Brain microvascular endothelial cell (primary cell): Measurements from ENCODE around the gene SSNA1.

Source experiments
- DNase-seq: peaks from one replicate; pipeline ENCODE4 v3.0.0-alpha.2; 2020
- H3K27ac ChIP-seq: fragments of 250-450 bp; sonication (Bioruptor Pico); 2 replicates; pipeline ENCODE4 v1.5.1; 2020; ENCODE audit warnings: mild to moderate bottlenecking, moderate library complexity
- H3K27me3 ChIP-seq: fragments of 250-450 bp; sonication (Bioruptor Pico); replicated peaks from 2 replicates; pipeline ENCODE4 v1.5.1; 2020; ENCODE audit warnings: mild to moderate bottlenecking
- H3K36me3 ChIP-seq: fragments of 250-450 bp; sonication (Bioruptor Pico); replicated peaks from 2 replicates; pipeline ENCODE4 v1.5.1; 2020; ENCODE audit warnings: mild to moderate bottlenecking
- H3K4me3 ChIP-seq: 2 replicates; pipeline ENCODE4 v1.5.1; 2011; ENCODE audit warnings: low read depth, mild to moderate bottlenecking, control low read depth, low read length, moderate library complexity
- CTCF ChIP-seq: IDR thresholded peaks from 2 replicates; pipeline ENCODE4 v1.5.1; 2011; ENCODE audit warnings: low read depth, mild to moderate bottlenecking, moderate library complexity, low read length, control low read depth, inconsistent platforms; ENCODE audit errors: missing control alignments
- in situ Hi-C: cut with HindIII; loops from 2 replicates; pipeline ENCODE4 v1.10.0; 2017; ENCODE audit warnings: low sequenced_read_pairs, low pct_ligation_motif_present

SSNA1 gene

GRCh38 chr9:137158625-137159024 is 29.9 kb upstream of the SSNA1 start:
- DNase-seq: no peak
- Histone ChIP-seq H3K4me3 (no peak overlapping the region), H3K27ac (no peak overlapping the region), H3K36me3 (no peaks in the 10 kb centered on the region), H3K27me3 (peaks cover 34% of the 10 kb centered on the region)
- TF ChIP-seq CTCF: no peak
- in situ Hi-C loops: no loop called here

GRCh38 chr9:137159105-137160053 is 29.1 kb upstream of the SSNA1 start:
- no peak overlapping the region for H3K27ac ChIP-seq
- no peak overlapping the region for H3K4me3 ChIP-seq
- peaks cover 42% of the 10 kb centered on the region for H3K27me3 ChIP-seq
- in situ Hi-C loops: no loop called here
- H3K36me3 ChIP-seq: no peaks in the 10 kb centered on the region
- no peak for TF ChIP-seq CTCF
- DNase-seq: no peak

- Histone ChIP-seq H3K27ac (no peak overlapping the region), H3K27me3 (peaks cover 48% of the 10 kb centered on the region), H3K4me3 (no peak overlapping the region), H3K36me3 (no peaks in the 10 kb centered on the region)
- in situ Hi-C loops: no loop called here
- no peak for DNase-seq
- TF ChIP-seq CTCF: no peak
These were observed 28.4 kb upstream of the SSNA1 start for GRCh38 chr9:137160054-137160425.

GRCh38 chr9:137160716-137161557 is 27.5 kb upstream of the SSNA1 start:
- Histone ChIP-seq H3K27ac (no peak overlapping the region), H3K4me3 (no peak overlapping the region), H3K27me3 (peaks cover 57% of the 10 kb centered on the region), H3K36me3 (no peaks in the 10 kb centered on the region)
- in situ Hi-C loops: no loop called here
- TF ChIP-seq CTCF: no peak
- DNase-seq: no peak

- H3K36me3 ChIP-seq: no peaks in the 10 kb centered on the region
- H3K27me3 ChIP-seq: peaks cover 66% of the 10 kb centered on the region
- no peak for DNase-seq
- no peak overlapping the region for H3K4me3 ChIP-seq
- TF ChIP-seq CTCF: no peak
- H3K27ac ChIP-seq: no peak overlapping the region
- in situ Hi-C loops: no loop called here
These were observed 26.7 kb upstream of the SSNA1 start for GRCh38 chr9:137161558-137162486.
